GM12878 (cell line): ENCODE results near the gene TRIM25. TPM values are rescaled to one million over a fixed set of nuclear protein-coding genes. Genes with fewer than 3 reads are reported as not detected.

Source experiments
- ATAC-seq: fragments of 200-7000 bp; cut with Tn5 transposase; 3 replicates; pipeline ENCODE4 v1.9.1; 2020; ENCODE audit warnings: mild to moderate bottlenecking, moderate library complexity
- BruUV-seq: library from RNA; stranded (reverse); fragments of 400-500 nt; replicated peaks from 2 replicates; lab custom pipeline; 2021; lab: Mats Ljungman, UMichigan
- CTCF ChIA-PET: fragments of 300-600 bp; sonication (Branson Sonifier 250); formaldehyde crosslinking; extraction: SDS; loops from one replicate; lab custom pipeline; 2021; ENCODE audit warnings: inconsistent platforms; lab: Yijun Ruan, JAX
- POLR2A ChIA-PET: fragments of 350-600 bp; formaldehyde crosslinking; extraction: SDS; loops from one replicate; lab custom pipeline; 2021; ENCODE audit warnings: inconsistent platforms; lab: Charles Lee
- RAD21 ChIA-PET: fragments of 300-600 bp; sonication (Branson Sonifier 250); formaldehyde crosslinking; loops from one replicate; lab custom pipeline; 2023; ENCODE audit warnings: antibody characterized with exemption; ENCODE audit not compliant: unreplicated experiment; lab: Charles Lee
- SMC1A ChIA-PET: fragments of 300-600 bp; sonication (Branson Sonifier 250); formaldehyde crosslinking; loops from one replicate; lab custom pipeline; 2023; ENCODE audit not compliant: unreplicated experiment, uncharacterized antibody; lab: Charles Lee
- DNase-seq: peaks from one replicate; pipeline ENCODE4 v3.0.0-alpha.2; 2011; ENCODE audit warnings: low read depth, low spot score
- FAIRE-seq: peaks from 3 replicates; lab custom pipeline; 2011; peaks lifted over from hg19 to GRCh38; lab: Jason Lieb, UNC
- H2AFZ ChIP-seq: 2 replicates; pipeline ENCODE4 v1.6.0; 2011; ENCODE audit warnings: low read depth, low read length, control low read depth; ENCODE audit not compliant: control insufficient read depth
- H3K27ac ChIP-seq: 2 replicates; pipeline ENCODE4 v1.5.1; 2011; ENCODE audit warnings: control low read depth; ENCODE audit not compliant: control insufficient read depth, insufficient read depth
- H3K27me3 ChIP-seq, 2 experiments: replicated peaks in 1 of 2; 2 replicates each; pipeline versions ENCODE4 v1.6.0 to v1.6.1; 2011; ENCODE audit warnings: low read length in 1 of 2; ENCODE audit not compliant: control insufficient read depth in 2 of 2, insufficient read depth in 2 of 2
- H3K36me3 ChIP-seq, 2 experiments: 2 replicates each; pipeline ENCODE4 v1.5.1; 2011; ENCODE audit warnings: low read length in 1 of 2; ENCODE audit not compliant: control insufficient read depth in 2 of 2, insufficient read depth in 2 of 2
- H3K4me1 ChIP-seq: 2 replicates; pipeline ENCODE4 v1.6.1; 2011; ENCODE audit warnings: mild to moderate bottlenecking, low read length, moderate library complexity, mixed read lengths; ENCODE audit not compliant: control insufficient read depth, insufficient read depth
- H3K4me2 ChIP-seq: 2 replicates; pipeline ENCODE4 v1.6.0; 2011; ENCODE audit warnings: control low read depth; ENCODE audit not compliant: control insufficient read depth, insufficient read depth
- H3K4me3 ChIP-seq: fragments of 200-600 bp; sonication (generic); 2 replicates; pipeline ENCODE4 v1.5.1; 2016
- H3K79me2 ChIP-seq: 2 replicates; pipeline ENCODE4 v1.6.0; 2011; ENCODE audit warnings: low read length; ENCODE audit not compliant: control insufficient read depth, insufficient read depth
- H3K9ac ChIP-seq: 2 replicates; pipeline ENCODE4 v1.8.0; 2011; ENCODE audit warnings: low read length, control low read depth, mixed read lengths; ENCODE audit not compliant: control insufficient read depth, insufficient read depth
- H3K9me3 ChIP-seq: replicated peaks from 3 replicates; pipeline ENCODE4 v1.5.1; 2011; ENCODE audit warnings: mild to moderate bottlenecking, low read length; ENCODE audit not compliant: control insufficient read depth, insufficient read depth
- H4K20me1 ChIP-seq: 2 replicates; pipeline ENCODE4 v1.6.0; 2011; ENCODE audit not compliant: control insufficient read depth, insufficient read depth
- CREB1 ChIP-seq: IDR thresholded peaks from 2 replicates; pipeline ENCODE4 v1.6.1; 2012; ENCODE audit warnings: low read depth, mild to moderate bottlenecking, inconsistent platforms
- HDAC2 ChIP-seq: fragments of 200-600 bp; sonication (generic); IDR thresholded peaks from 2 replicates; pipeline ENCODE4 v1.6.1; 2017
- IKZF2 ChIP-seq, 2 experiments: fragments of 450-650 bp; IDR thresholded peaks; 2 replicates each; pipeline ENCODE4 v1.6.1; 2017; ENCODE audit warnings: mild to moderate bottlenecking in 2 of 2, moderate library complexity in 2 of 2
- PAX5 ChIP-seq: IDR thresholded peaks from 2 replicates; pipeline ENCODE4 v1.6.1; 2011; ENCODE audit warnings: low read depth, low read length, borderline replicate concordance
- STAT3 ChIP-seq: IDR thresholded peaks from 2 replicates; pipeline ENCODE4 v1.6.1; 2011; ENCODE audit warnings: low read depth, low read length, improper control_type of control experiment
- ZSCAN29 ChIP-seq: fragments of 450-650 bp; IDR thresholded peaks from 2 replicates; pipeline ENCODE4 v1.6.1; 2017; ENCODE audit warnings: mild to moderate bottlenecking, moderate library complexity
- WGBS: methylation state at CpG from one replicate; pipeline ENCODE4 v1.1.6; 2016; ENCODE audit warnings: low lambda C conversion rate; ENCODE audit not compliant: insufficient replicate concordance, insufficient coverage; ENCODE audit errors: missing lambda C conversion rate; 5-methylcytosine and 5-hydroxymethylcytosine counted together
- in situ Hi-C: fragments of 300-500 bp; cut with MboI; formaldehyde crosslinking; loops from 9 replicates; pipeline ENCODE4 v1.14.3; 2018; ENCODE audit warnings: mixed read lengths
- intact Hi-C: fragments of 100-400 bp; cut with micrococcal nuclease; formaldehyde crosslinking; loops from one replicate; pipeline ENCODE4 v1.14.2; 2022; ENCODE audit not compliant: unreplicated experiment
- polyA plus RNA-seq, 11 experiments: library from polyadenylated mRNA; depleted of rRNA in 4 of 11; unstranded in 6 of 11; stranded (reverse) in 5 of 11; fragments of >200 nt; fragmentation: Nextera tagmentation in 4 of 11; fragmentation: Illumina TruSeq in 1 of 11; extraction: Ambion mirVana in 4 of 11; extraction: Trizol in 1 of 11; gene quantifications; 1 replicate in 1 of 11; 2 replicates in 10 of 11; pipeline versions ENCODE4 v1.2.1 to v1.2.3, GENCODE V29; 2011 to 2016; ENCODE audit warnings: inconsistent platforms in 2 of 11, missing spikeins in 2 of 11, low read depth in 1 of 11
- total RNA-seq, 4 experiments: library from RNA; depleted of rRNA in 3 of 4; stranded (reverse); fragments of >200 nt in 3 of 4; fragmentation: Illumina TruSeq in 1 of 4; extraction: Trizol in 1 of 4; gene quantifications; 2 replicates each; pipeline versions ENCODE4 v1.2.1 to v1.2.3, GENCODE V29; 2013 to 2021
- TF ChIP-seq, protein P1 (sequence below): IDR thresholded peaks from 2 replicates; pipeline ENCODE4 v1.6.1; 2012; ENCODE audit warnings: mild to moderate bottlenecking, low read depth, low read length
- TF ChIP-seq, protein P2 (sequence below): fragments of 450-650 bp; IDR thresholded peaks from 2 replicates; pipeline ENCODE4 v1.6.1; 2018; ENCODE audit warnings: borderline replicate concordance, mild to moderate bottlenecking; ENCODE audit not compliant: partially characterized antibody

Gene TRIM25
- total and polyA plus RNA-seq, 10 of the 15 experiments (the other 5 are each of a cell fraction or from before 2014, with no cell fraction given), result 10.5 to 123 (median 51.3) TPM

DNA sequence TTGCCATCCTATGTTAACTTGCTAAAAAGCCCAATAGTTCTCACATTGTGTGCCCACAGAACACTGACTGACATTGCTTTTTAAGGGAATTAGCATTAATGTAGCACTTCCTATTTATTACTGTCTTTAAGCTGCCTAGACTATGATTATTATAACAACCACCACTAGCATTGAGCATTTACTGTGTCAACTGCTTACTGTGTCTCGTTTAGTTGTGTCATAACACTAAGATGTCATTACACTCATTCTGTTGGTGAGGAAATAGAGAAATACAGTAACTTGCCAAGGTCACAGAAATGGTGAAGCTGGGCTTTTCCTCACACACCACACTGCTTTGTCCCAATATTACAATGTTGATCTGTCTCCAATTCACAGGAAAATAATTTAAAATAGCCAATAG is 30.2 kb downstream of the TRIM25 start:
- ChIA-PET CTCF (interaction anchor here (0.7 to 2.2 kb wide), 2 partner anchors 41 to 64 kb away, joined by 3 to 6 read pairs; no protein-coding TSS in a partner anchor), RAD21 (no interaction called here), SMC1A (no interaction called here), POLR2A (no interaction called here)
- no peaks in the 10 kb centered on the region for H4K20me1 ChIP-seq
- no peak overlapping the region for H3K27ac ChIP-seq
- peaks cover 6% of the 10 kb centered on the region for H3K4me1 ChIP-seq
- intact Hi-C loops (no loop called here), in situ Hi-C loops (no loop called here)
- no TSS peak for BruUV-seq
- ATAC-seq, result no peak
- peaks cover 13% of the 10 kb centered on the region; the same call in 2 of the 3 replicates for H3K9me3 ChIP-seq
- H3K79me2 ChIP-seq, result no peaks in the 10 kb centered on the region
- H3K4me3 ChIP-seq, result no peak overlapping the region
- FAIRE-seq, result no peak
- TF ChIP-seq STAT3, result no peak
- TF ChIP-seq, all 136 proteins: peak for 0
- H3K27me3 ChIP-seq, result no peaks in the 10 kb centered on the region
- H3K4me2 ChIP-seq, result no peak overlapping the region
- H3K9ac ChIP-seq, result no peak overlapping the region
- H2AFZ ChIP-seq, result no peak overlapping the region
- WGBS, result 29% methylated on average over 1 of the region's 1 CpG
- no peak for DNase-seq
- H3K36me3 ChIP-seq, result peaks cover 2 to 17% of the 10 kb centered on the region in 2 experiments; a peak in 3 of 4 replicates

DNA sequence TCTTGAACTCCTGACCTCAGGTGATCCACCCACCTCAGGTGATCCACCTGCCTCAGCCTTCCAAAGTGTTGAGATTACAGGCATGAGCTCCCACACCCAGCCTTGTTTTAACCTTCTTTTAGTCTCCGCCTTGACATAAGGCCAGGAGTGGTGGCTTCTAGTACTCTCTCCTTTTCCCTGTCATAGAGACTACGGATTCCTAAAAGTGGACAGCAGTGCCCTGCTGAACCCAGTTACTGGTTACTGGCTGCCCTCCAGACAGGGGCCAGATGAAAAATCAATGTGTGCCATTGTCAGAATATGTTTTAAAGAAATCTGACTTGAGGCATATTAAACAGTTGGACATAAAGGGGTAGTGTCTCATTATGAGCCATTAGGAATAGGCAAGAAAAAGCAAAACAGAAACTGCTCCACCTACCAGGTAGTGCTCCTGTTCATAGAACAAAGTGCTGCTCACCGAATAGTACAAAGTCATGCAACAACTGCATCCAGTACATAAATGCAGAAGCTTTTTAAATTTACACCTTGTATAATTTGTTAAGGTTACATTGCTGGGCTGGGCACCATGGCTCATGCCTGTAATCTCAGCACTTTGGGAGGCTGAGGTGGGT is 32.1 kb downstream of the TRIM25 start:
- CTCF ChIA-PET, result no interaction called here
- SMC1A ChIA-PET, result interaction anchor here (1.3 kb wide), 1 partner anchor 44 kb away, joined by 3 read pairs; no protein-coding TSS in a partner anchor
- intact Hi-C loops, result no loop called here
- POLR2A ChIA-PET, result interaction anchor here (1.0 kb wide), 1 partner anchor 16 kb away, joined by 3 read pairs; no protein-coding TSS in a partner anchor
- WGBS, result 97% methylated on average over 3 of the region's 3 CpGs
- no peaks in the 10 kb centered on the region for H3K27me3 ChIP-seq
- RAD21 ChIA-PET, result no interaction called here
- BruUV-seq, result no TSS peak
- H3K4me3 ChIP-seq, result no peak overlapping the region
- no peak for DNase-seq
- in situ Hi-C loops, result no loop called here
- no peaks in the 10 kb centered on the region for H3K79me2 ChIP-seq
- FAIRE-seq, result no peak
- H3K27ac ChIP-seq, result no peak overlapping the region
- H2AFZ ChIP-seq, result no peak overlapping the region
- no peaks in the 10 kb centered on the region for H4K20me1 ChIP-seq
- H3K9ac ChIP-seq, result no peak overlapping the region
- H3K9me3 ChIP-seq, result no peaks in the 10 kb centered on the region
- H3K4me1 ChIP-seq, result no peaks in the 10 kb centered on the region
- TF ChIP-seq, protein P1, sequence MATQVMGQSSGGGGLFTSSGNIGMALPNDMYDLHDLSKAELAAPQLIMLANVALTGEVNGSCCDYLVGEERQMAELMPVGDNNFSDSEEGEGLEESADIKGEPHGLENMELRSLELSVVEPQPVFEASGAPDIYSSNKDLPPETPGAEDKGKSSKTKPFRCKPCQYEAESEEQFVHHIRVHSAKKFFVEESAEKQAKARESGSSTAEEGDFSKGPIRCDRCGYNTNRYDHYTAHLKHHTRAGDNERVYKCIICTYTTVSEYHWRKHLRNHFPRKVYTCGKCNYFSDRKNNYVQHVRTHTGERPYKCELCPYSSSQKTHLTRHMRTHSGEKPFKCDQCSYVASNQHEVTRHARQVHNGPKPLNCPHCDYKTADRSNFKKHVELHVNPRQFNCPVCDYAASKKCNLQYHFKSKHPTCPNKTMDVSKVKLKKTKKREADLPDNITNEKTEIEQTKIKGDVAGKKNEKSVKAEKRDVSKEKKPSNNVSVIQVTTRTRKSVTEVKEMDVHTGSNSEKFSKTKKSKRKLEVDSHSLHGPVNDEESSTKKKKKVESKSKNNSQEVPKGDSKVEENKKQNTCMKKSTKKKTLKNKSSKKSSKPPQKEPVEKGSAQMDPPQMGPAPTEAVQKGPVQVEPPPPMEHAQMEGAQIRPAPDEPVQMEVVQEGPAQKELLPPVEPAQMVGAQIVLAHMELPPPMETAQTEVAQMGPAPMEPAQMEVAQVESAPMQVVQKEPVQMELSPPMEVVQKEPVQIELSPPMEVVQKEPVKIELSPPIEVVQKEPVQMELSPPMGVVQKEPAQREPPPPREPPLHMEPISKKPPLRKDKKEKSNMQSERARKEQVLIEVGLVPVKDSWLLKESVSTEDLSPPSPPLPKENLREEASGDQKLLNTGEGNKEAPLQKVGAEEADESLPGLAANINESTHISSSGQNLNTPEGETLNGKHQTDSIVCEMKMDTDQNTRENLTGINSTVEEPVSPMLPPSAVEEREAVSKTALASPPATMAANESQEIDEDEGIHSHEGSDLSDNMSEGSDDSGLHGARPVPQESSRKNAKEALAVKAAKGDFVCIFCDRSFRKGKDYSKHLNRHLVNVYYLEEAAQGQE, result no peak
- TF ChIP-seq PAX5 (no peak), IKZF2 (IDR thresholded peaks at IDR 0.05) (no peak), ZSCAN29 (no peak), CREB1 (no peak), HDAC2 (no peak)
- TF ChIP-seq, protein P2, sequence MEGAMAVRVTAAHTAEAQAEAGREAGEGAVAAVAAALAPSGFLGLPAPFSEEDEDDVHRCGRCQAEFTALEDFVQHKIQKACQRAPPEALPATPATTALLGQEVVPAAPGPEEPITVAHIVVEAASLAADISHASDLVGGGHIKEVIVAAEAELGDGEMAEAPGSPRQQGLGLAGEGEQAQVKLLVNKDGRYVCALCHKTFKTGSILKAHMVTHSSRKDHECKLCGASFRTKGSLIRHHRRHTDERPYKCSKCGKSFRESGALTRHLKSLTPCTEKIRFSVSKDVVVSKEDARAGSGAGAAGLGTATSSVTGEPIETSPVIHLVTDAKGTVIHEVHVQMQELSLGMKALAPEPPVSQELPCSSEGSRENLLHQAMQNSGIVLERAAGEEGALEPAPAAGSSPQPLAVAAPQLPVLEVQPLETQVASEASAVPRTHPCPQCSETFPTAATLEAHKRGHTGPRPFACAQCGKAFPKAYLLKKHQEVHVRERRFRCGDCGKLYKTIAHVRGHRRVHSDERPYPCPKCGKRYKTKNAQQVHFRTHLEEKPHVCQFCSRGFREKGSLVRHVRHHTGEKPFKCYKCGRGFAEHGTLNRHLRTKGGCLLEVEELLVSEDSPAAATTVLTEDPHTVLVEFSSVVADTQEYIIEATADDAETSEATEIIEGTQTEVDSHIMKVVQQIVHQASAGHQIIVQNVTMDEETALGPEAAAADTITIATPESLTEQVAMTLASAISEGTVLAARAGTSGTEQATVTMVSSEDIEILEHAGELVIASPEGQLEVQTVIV, result no peak
- no peak for ATAC-seq
- H3K4me2 ChIP-seq, result no peak overlapping the region
- H3K36me3 ChIP-seq, result peaks cover 2% of the 10 kb centered on the region in 2 experiments; a peak in 2 of 4 replicates
